Heart left ventricle (tissue), 16 donors: ENCODE measurements around the gene PTPRS. TPM values are rescaled to one million over a fixed set of nuclear protein-coding genes. Genes with fewer than 3 reads are reported as not detected.

Experiments
- ATAC-seq, 4 donors: fragments of 200-7000 bp; cut with Tn5 transposase; one replicate each; pipeline ENCODE4 v1.9.1; 2020 to 2022; ENCODE audit warnings: moderate library complexity in 4 of 4, mild to moderate bottlenecking in 3 of 4, moderate number of reproducible peaks in 1 of 4
- DNase-seq, 5 donors: peaks; one replicate each; pipeline ENCODE4 v3.0.0-alpha.2; 2020
- H3K27ac ChIP-seq, 12 donors: fragments of 200-600 bp; sonication (generic) in 4 of 12; one replicate each; pipeline versions ENCODE4 v1.5.0 to v1.8.0; 2016 to 2022; ENCODE audit warnings: mild to moderate bottlenecking in 2 of 12
- H3K27me3 ChIP-seq, 9 donors: fragments of 200-600 bp; sonication (generic) in 2 of 9; one replicate each; pipeline versions ENCODE4 v1.5.1 to v1.8.0; 2016 to 2022; ENCODE audit warnings: mild to moderate bottlenecking in 3 of 9
- H3K36me3 ChIP-seq, 9 donors: fragments of 200-600 bp; sonication (generic) in 2 of 9; one replicate each; pipeline versions ENCODE4 v1.5.0 to v1.8.0; 2018 to 2022; ENCODE audit warnings: mild to moderate bottlenecking in 2 of 9
- H3K4me1 ChIP-seq, 12 donors: fragments of 200-600 bp; sonication (generic) in 4 of 12; one replicate each; pipeline versions ENCODE4 v1.5.0 to v1.8.0; 2016 to 2022; ENCODE audit warnings: mild to moderate bottlenecking in 3 of 12
- H3K4me3 ChIP-seq, 12 donors: fragments of 200-600 bp; sonication (generic) in 4 of 12; one replicate each; pipeline versions ENCODE4 v1.5.0 to v1.8.0; 2017 to 2022; ENCODE audit warnings: mild to moderate bottlenecking in 9 of 12, moderate library complexity in 4 of 12
- H3K9me3 ChIP-seq, 12 donors: fragments of 200-600 bp; sonication (generic) in 4 of 12; one replicate each; pipeline versions ENCODE4 v1.5.0 to v1.8.0; 2016 to 2022; ENCODE audit warnings: mild to moderate bottlenecking in 1 of 12
- CTCF ChIP-seq, 12 donors: fragments of 200-600 bp; sonication (generic) in 4 of 12; IDR thresholded peaks; one replicate each; pipeline versions ENCODE4 v1.5.0 to v1.8.0; 2018 to 2022; ENCODE audit warnings: antibody characterized with exemption in 12 of 12, mild to moderate bottlenecking in 5 of 12
- POLR2A ChIP-seq, 2 donors: fragments of 450-650 bp; IDR thresholded peaks; one replicate each; pipeline ENCODE4 v1.6.1; 2017; ENCODE audit warnings: antibody characterized with exemption in 2 of 2, mild to moderate bottlenecking in 2 of 2, moderate library complexity in 2 of 2
- WGBS, 4 donors: extraction: QIAGEN DNeasy Blood & Tissue Kit in 2 of 4; methylation state at CpG; one replicate each; pipeline versions ENCODE4 v1.1.5 to v1.1.7; 2013 to 2018; 5-methylcytosine and 5-hydroxymethylcytosine counted together
- intact Hi-C, 10 donors: fragments of 100-400 bp; cut with DNase I; formaldehyde crosslinking; loops; one replicate each; pipeline versions ENCODE4 v1.11.1 to v1.14.2; 2022
- polyA plus RNA-seq, 2 donors: library from polyadenylated mRNA; stranded (reverse); fragments of 200-250 nt; gene quantifications; one replicate each; pipeline ENCODE4 v1.2.3, GENCODE V29; 2013
- total RNA-seq, 9 donors: library from RNA; depleted of rRNA in 2 of 9; stranded (reverse); fragments of >200 nt in 2 of 9; fragmentation: NEBNext Ultra II Directional in 3 of 9; extraction: Animal tissue kit (Norgen Biotek cat#: 25700) in 3 of 9; gene quantifications; one replicate each; pipeline versions ENCODE4 v1.1.0 to v1.2.4, GENCODE V29; 2016 to 2023
- donor health status: ischemic (EF 13 %, LVEDD 7.1; RV severe dilation, severe dysfunction).
- donor health status: healthy with polysubstance abuse.
- donor health status: DM: no; HTN: yes; CAD: no.
- donor health status: DM: no; HTN: no; CAD: no.
- donor health status: ischemic (EF 25% LVEDD 6.9; RV normal size, moderate dysfunction).
- donor health status: ischemic (EF 25% LVEDD 5.7; RV mildly dilated, moderate dysfunction).
- donor health status: healthy.
- donor health status: DM: yes; HTN: yes; CAD: no.
- donor health status: ischemic (EF 35%, LVEDD 5.7; RV mildly dilated, moderate dysfunction).
- donor health status: nonischemic (EF 11% LVEDD 7.7; RV severe dilation, severe dysfunction).
- donor health status: DM: yes; HTN: yes; CAD: no.
- donor health status: PGD.
- donor health status: ischemic (EF 29% LVEDD 5.4; RV normal size, mild dysfunction).
- donor health status: nonischemic (EF 23%, LVEDD 6.1; RV moderate dilation, normal function).

Gene PTPRS
- total and polyA plus RNA-seq, 11 donors: 6.3 to 113 (median 33.0) TPM

GRCh38 chr19:5317321-5317720 is 23.3 kb downstream of the PTPRS start:
- no peak overlapping the region for H3K27ac ChIP-seq
- intact Hi-C loops: no loop called here
- no peak for TF ChIP-seq CTCF (IDR thresholded peaks at IDR 0.05)
- 80 to 94% (median 85%) methylated on average over 6 to 7 of the region's 7 CpGs for WGBS, 4 donors
- no peaks in the 10 kb centered on the region for H3K36me3 ChIP-seq
- H3K9me3 ChIP-seq: no peaks in the 10 kb centered on the region
- DNase-seq: no peak
- no peak for ATAC-seq
- peaks cover 0 to 6% (median 2%) of the 10 kb centered on the region in 12 donors for H3K4me1 ChIP-seq
- H3K4me3 ChIP-seq: no peak overlapping the region
- H3K27me3 ChIP-seq: peaks cover 0 to 9% (median 0%) of the 10 kb centered on the region in 9 donors

- H3K27me3 ChIP-seq: peaks cover 0 to 4% (median 0%) of the 10 kb centered on the region in 9 donors
- H3K4me3 ChIP-seq: no peak overlapping the region
- WGBS, 4 donors: 89 to 92% (median 91%) methylated on average over 9 of the region's 9 CpGs
- no peak overlapping the region for H3K27ac ChIP-seq
- H3K4me1 ChIP-seq: no peaks in the 10 kb centered on the region
- H3K9me3 ChIP-seq: no peaks in the 10 kb centered on the region
- no peaks in the 10 kb centered on the region for H3K36me3 ChIP-seq
- ATAC-seq (no peak), DNase-seq (no peak)
- TF ChIP-seq CTCF (IDR thresholded peaks at IDR 0.05): no peak
- TF ChIP-seq POLR2A (IDR thresholded peaks at IDR 0.05): no peak
- intact Hi-C loops: no loop called here
Measured at GRCh38 chr19:5316138-5316537, 24.5 kb downstream of the PTPRS start.

GRCh38 chr19:5314907-5315298 is 25.7 kb downstream of the PTPRS start:
- Histone ChIP-seq H3K27me3 (peaks cover 0 to 4% (median 0%) of the 10 kb centered on the region in 9 donors), H3K27ac (no peak overlapping the region), H3K4me1 (no peaks in the 10 kb centered on the region), H3K9me3 (no peaks in the 10 kb centered on the region), H3K36me3 (no peaks in the 10 kb centered on the region), H3K4me3 (no peak overlapping the region)
- 72 to 95% (median 94%) methylated on average over 4 of the region's 4 CpGs for WGBS, 4 donors
- TF ChIP-seq POLR2A (IDR thresholded peaks at IDR 0.05) (no peak), CTCF (IDR thresholded peaks at IDR 0.05) (no peak)
- DNase-seq (no peak), ATAC-seq (no peak)
- intact Hi-C loops: no loop called here

- H3K4me3 ChIP-seq: no peak overlapping the region
- H3K4me1 ChIP-seq: no peaks in the 10 kb centered on the region
- H3K9me3 ChIP-seq: no peaks in the 10 kb centered on the region
- WGBS, 4 donors: 84 to 89% (median 87%) methylated on average over 7 of the region's 7 CpGs
- H3K36me3 ChIP-seq: no peaks in the 10 kb centered on the region
- intact Hi-C loops: no loop called here
- TF ChIP-seq CTCF (IDR thresholded peaks at IDR 0.05): no peak
- TF ChIP-seq POLR2A (IDR thresholded peaks at IDR 0.05): no peak
- no peak for ATAC-seq
- no peak for DNase-seq
- H3K27me3 ChIP-seq: peaks cover 0 to 4% (median 0%) of the 10 kb centered on the region in 9 donors
- H3K27ac ChIP-seq: no peak overlapping the region
Measured at GRCh38 chr19:5314012-5314906, 26.4 kb downstream of the PTPRS start.
